ENCODE results near the gene ZNF511. TPM values are rescaled to one million over a fixed set of nuclear protein-coding genes. Genes with fewer than 3 reads are reported as not detected.

ZNF511 gene
- total and polyA plus RNA-seq, 10 donors, result 26.3 to 50.6 (median 30.5) TPM

DNA sequence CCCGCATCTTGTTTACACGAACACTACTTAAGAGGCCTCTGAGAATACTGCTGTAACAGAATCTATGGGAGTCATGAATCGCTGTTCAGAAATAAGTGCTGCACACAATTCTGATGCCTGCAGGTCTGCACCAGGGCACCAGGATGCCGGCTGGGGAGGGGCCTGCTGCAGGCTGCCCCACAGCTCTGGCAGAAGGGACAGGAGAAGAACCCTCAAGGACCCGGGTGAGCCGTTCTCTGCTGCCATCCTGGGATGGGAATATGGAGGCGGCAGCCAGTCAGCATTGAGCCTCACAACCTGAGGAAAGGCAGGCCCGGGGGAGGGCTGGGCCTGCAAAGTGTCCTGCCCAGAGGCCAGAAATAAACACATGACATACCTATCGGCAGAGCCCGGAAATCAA is 11.2 kb upstream of the ZNF511 start:
- no peaks in the 10 kb centered on the region for H3K9me3 ChIP-seq
- TF ChIP-seq, protein P1, sequence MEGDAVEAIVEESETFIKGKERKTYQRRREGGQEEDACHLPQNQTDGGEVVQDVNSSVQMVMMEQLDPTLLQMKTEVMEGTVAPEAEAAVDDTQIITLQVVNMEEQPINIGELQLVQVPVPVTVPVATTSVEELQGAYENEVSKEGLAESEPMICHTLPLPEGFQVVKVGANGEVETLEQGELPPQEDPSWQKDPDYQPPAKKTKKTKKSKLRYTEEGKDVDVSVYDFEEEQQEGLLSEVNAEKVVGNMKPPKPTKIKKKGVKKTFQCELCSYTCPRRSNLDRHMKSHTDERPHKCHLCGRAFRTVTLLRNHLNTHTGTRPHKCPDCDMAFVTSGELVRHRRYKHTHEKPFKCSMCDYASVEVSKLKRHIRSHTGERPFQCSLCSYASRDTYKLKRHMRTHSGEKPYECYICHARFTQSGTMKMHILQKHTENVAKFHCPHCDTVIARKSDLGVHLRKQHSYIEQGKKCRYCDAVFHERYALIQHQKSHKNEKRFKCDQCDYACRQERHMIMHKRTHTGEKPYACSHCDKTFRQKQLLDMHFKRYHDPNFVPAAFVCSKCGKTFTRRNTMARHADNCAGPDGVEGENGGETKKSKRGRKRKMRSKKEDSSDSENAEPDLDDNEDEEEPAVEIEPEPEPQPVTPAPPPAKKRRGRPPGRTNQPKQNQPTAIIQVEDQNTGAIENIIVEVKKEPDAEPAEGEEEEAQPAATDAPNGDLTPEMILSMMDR (IDR thresholded peaks at IDR 0.05 in 8 of 11, conservative IDR thresholded peaks at IDR 0.05 in 3 of 11), result no peak
- no peak for TF ChIP-seq POLR2A (IDR thresholded peaks at IDR 0.05)
- TF ChIP-seq POLR2AphosphoS5 (IDR thresholded peaks at IDR 0.05), result no peak
- intact Hi-C loops (cut with DNase I; ENCODE audit: low total_unique reads), result no loop called here
- 95 to 99% (median 95%) methylated on average over 10 of the region's 10 CpGs for WGBS, 5 donors
- peaks cover 0 to 16% (median 0%) of the 10 kb centered on the region in 6 donors for H3K4me1 ChIP-seq
- H3K27me3 ChIP-seq (replicated peaks in 1 of 7), result no peaks in the 10 kb centered on the region
- H3K4me3 ChIP-seq, result no peak overlapping the region
- no peak for DNase-seq
- H3K36me3 ChIP-seq, result peaks cover 8 to 100% (median 96%) of the 10 kb centered on the region in 6 donors
- no peak overlapping the region for H3K27ac ChIP-seq

DNA sequence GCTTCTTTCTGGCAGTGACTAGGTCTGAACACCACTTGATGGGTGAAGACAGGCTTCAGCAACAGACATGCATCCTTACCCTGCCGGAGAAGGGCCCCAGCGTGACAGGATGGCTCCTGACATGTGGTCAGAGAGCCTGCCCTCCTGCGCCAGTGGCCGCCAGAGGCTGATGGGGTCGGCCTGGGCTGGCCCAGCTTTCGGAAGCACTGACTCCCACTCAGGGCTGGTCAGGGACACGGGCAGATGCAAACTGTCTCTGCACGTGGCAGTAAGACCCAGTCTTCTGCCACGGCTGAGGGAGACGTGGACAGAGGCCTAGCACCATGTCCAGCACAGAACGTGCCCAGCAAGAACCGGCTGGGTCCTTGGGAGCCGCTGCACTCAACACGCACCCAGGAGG is 10.2 kb upstream of the ZNF511 start:
- H3K36me3 ChIP-seq, result peaks cover 5 to 100% (median 89%) of the 10 kb centered on the region in 6 donors
- DNase-seq, result no peak
- peaks cover 0 to 12% (median 3%) of the 10 kb centered on the region in 6 donors for H3K4me1 ChIP-seq
- intact Hi-C loops (cut with DNase I; ENCODE audit: low total_unique reads), result no loop called here
- H3K27me3 ChIP-seq (replicated peaks in 1 of 7), result no peaks in the 10 kb centered on the region
- H3K9me3 ChIP-seq, result no peaks in the 10 kb centered on the region
- H3K4me3 ChIP-seq, result no peak overlapping the region
- TF ChIP-seq POLR2A (IDR thresholded peaks at IDR 0.05) (no peak), POLR2AphosphoS5 (IDR thresholded peaks at IDR 0.05) (no peak)
- TF ChIP-seq, protein P1 (IDR thresholded peaks at IDR 0.05 in 8 of 11, conservative IDR thresholded peaks at IDR 0.05 in 3 of 11), result no peak
- H3K27ac ChIP-seq, result no peak overlapping the region
- 91 to 98% (median 97%) methylated on average over 8 to 14 of the region's 14 CpGs for WGBS, 5 donors

DNA sequence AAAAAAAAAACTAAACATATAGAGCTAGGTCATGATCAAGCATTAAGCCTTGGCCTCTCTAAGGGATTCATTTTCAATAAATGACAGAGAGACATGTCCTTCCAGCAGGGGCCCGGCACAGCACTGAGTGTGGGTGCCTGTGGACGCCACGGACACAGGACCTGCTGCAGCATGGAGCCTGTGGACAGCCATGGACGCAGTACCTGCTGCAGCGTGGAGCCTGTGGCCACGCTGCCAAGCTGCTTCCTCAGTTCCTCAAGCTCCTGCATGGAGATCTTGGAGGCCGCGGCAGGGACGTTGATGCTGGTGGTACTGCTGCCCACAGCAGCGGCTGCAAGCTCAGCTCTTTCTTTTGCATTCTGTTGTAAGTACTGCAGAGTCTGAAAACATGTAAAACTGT is 9.5 kb upstream of the ZNF511 start:
- H3K36me3 ChIP-seq, result peaks cover 5 to 97% (median 81%) of the 10 kb centered on the region in 6 donors

DNA sequence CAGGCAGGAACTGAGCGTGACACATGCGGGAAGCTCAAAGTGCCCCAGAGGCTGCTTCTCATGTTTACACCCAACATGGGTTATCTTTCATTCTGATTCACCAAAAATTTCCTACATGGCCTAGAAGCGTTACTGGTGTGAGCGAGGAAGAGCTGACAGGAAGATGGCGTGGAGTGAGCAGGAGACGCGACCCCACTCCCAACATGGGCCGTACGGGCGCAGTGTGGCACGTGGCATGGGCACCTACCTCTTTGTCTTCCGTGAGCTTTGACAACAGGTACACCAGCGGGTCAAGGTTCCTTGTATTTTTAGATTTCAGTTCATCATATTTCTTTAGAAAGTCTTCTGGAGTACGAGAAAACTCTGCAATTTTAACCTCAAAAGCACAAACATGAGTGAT is 9.0 kb upstream of the ZNF511 start:
- peaks cover 5 to 92% (median 77%) of the 10 kb centered on the region in 6 donors for H3K36me3 ChIP-seq
- no peaks in the 10 kb centered on the region for H3K27me3 ChIP-seq (replicated peaks in 1 of 7)
- H3K4me3 ChIP-seq, result no peak overlapping the region
- TF ChIP-seq, protein P1 (IDR thresholded peaks at IDR 0.05 in 8 of 11, conservative IDR thresholded peaks at IDR 0.05 in 3 of 11), result no peak
- TF ChIP-seq POLR2AphosphoS5 (IDR thresholded peaks at IDR 0.05), result no peak
- TF ChIP-seq POLR2A (IDR thresholded peaks at IDR 0.05), result no peak
- peaks cover 0 to 22% (median 10%) of the 10 kb centered on the region in 6 donors for H3K4me1 ChIP-seq
- intact Hi-C loops (cut with DNase I; ENCODE audit: low total_unique reads), result no loop called here
- 89 to 96% (median 93%) methylated on average over 14 of the region's 14 CpGs for WGBS, 5 donors
- no peak overlapping the region for H3K27ac ChIP-seq
- DNase-seq, result no peak
- H3K9me3 ChIP-seq, result no peaks in the 10 kb centered on the region

More for the DNA sequence above, 9.5 kb upstream of the ZNF511 start:
- Histone ChIP-seq H3K4me3 (no peak overlapping the region), H3K9me3 (no peaks in the 10 kb centered on the region), H3K27me3 (replicated peaks in 1 of 7) (no peaks in the 10 kb centered on the region), H3K27ac (no peak overlapping the region), H3K4me1 (peaks cover 0 to 17% (median 6%) of the 10 kb centered on the region in 6 donors)
- no peak for DNase-seq
- TF ChIP-seq POLR2AphosphoS5 (IDR thresholded peaks at IDR 0.05), result no peak
- TF ChIP-seq, protein P1 (IDR thresholded peaks at IDR 0.05 in 8 of 11, conservative IDR thresholded peaks at IDR 0.05 in 3 of 11), result no peak
- no peak for TF ChIP-seq POLR2A (IDR thresholded peaks at IDR 0.05)
- 90 to 93% (median 92%) methylated on average over 7 to 10 of the region's 10 CpGs for WGBS, 5 donors
- intact Hi-C loops (cut with DNase I; ENCODE audit: low total_unique reads), result no loop called here
